ENCODE data around the gene NEMP2.

NEMP2 gene

GRCh38 chr2:190553254-190553653 lies 18.7 kb upstream of the NEMP2 start:
- DNase-seq = no peak

- no peak for DNase-seq
Measured at GRCh38 chr2:190551928-190552327, 17.4 kb upstream of the NEMP2 start.

DNA sequence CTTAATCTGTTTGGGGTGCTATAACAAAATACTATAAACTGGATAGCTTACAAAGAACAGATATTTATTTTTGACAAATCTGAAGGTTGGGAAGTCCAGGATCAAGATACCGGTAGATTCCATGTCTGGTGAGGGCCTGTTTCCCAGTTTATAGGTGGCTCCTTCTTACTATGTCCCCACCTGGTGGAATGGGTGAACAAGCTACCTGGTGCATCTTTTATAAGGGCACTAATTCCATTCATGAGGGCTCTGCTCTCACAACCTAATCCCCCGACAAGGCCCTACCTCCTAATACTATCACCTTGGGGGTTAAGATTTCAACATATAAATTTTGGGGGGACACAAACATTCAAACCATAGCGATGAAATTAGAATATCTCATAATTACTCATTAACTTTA lies 15.6 kb upstream of the NEMP2 start:
- no peak for DNase-seq

DNA sequence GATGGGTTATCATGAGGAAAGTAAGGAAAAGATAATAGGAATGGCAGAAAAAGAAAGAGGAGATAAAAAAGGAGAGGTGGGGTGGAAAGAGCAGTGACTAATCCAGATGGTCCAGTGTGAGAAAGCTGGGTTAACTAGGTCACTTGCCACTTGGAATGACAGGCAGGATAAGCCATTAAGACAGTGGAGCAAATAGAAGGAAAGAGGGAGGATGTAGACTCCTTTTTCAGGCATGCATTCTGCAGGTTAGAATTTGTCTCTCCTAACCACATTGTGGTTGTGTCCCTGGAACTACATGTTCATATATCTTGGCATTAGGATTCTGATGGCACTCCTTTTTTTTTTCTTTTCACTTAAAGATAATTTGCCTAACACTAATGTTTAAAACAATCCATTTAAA lies 13.4 kb upstream of the NEMP2 start:
- no peak for DNase-seq

GRCh38 chr2:190546734-190547133 lies 12.2 kb upstream of the NEMP2 start:
- DNase-seq = no peak

- no peak for DNase-seq
Measured at GRCh38 chr2:190545555-190546385, 11.2 kb upstream of the NEMP2 start.

DNA sequence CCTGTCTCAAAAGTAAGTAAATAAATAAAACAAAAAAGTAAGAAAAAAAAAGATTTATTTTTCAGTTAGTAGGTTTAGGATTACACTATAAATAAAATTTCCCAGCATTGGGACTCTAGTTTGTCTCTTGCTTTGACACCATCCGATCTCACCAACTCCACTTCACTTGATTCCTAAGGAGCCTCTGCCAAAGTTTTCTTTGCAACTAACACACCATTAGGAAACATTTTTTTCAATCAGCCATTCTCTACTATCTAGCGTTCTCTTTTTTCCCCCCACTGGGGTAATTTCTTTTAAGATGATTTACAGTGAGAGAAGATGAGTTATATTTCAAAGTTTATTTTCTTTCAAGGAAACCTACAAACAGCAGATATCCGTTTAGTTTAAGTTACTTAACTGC lies 10.6 kb upstream of the NEMP2 start:
- no peak for DNase-seq

- no peak for DNase-seq
Measured at GRCh38 chr2:190540048-190540447, 5.5 kb upstream of the NEMP2 start.

DNA sequence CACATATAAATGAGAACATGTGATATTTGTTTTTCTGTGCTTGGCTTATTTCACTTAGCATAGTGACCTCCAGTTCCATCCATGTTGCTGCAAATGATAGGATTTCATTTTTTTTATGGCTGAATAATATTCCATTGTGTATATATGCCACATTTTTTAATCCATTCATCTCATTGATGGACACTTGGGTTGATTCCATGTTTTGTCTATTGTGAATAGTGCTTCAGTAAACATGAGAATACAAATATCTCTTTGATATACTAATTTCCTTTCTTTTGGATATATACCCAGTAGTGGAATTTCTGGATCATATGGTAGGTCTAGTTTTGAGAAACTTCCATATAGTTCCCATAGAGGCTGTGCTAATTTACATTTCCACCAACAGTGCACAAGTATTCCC lies 3.7 kb upstream of the NEMP2 start:
- DNase-seq = no peak

DNA sequence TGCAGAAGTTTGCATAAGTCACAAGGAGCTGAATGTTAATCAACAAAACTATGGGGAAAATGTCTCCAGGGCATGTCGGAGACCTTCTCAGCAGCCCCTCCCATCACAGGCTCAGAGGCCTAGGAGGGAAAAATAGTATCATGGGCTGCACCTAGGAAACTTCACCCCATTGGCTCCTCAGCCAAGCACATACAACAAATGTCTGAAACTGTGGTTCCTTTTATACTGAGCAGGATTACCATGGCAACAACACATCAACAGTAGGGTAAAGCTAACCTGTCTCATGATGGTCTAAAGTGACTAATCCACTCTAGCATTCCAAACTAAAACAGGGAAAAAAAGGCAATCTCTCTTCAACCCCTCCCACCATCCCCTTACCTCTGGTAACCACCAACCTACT lies 3.2 kb upstream of the NEMP2 start:
- no peak for DNase-seq

DNA sequence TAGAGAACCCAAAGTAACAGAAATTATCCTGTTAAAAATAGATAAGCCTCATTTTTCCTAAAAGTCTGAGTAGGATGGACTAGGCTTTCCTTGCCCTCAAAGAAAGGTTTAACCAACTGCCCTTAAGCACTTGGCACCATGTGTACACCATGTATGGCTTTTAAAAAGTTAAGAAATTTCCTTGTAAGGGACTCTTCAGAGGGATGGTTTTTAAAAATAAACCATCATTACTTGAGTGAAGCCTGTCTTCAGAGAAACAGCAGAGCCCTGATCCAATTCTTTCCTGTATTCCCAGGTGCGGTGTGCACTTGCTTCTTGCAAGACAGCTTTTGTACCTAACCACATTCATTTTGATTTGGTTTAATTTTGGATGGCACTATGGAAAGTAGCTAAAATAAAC lies 1.1 kb upstream of the NEMP2 start:
- DNase-seq = no peak

- DNase-seq = no peak
Measured at GRCh38 chr2:190535121-190535439, 558 bp upstream of the NEMP2 start.

DNA sequence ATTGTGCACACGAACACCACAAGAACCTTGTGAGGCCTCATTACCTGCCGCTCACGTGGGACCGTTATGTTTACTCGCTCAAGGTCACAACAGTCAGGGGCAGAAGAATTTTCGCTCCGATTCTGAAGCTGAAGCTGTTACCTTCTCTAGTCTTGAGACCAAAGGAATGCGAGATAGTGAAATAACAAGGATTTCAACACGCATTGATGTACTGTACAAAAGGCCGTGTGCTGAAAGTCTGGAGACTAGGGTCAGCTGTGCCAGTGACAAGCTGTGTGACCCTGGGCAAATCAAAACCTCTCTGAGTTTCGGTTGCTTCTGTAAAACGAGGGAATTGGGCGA lies 583 bp downstream of the NEMP2 start:
- peak; percentile 68 for DNase-seq

DNA sequence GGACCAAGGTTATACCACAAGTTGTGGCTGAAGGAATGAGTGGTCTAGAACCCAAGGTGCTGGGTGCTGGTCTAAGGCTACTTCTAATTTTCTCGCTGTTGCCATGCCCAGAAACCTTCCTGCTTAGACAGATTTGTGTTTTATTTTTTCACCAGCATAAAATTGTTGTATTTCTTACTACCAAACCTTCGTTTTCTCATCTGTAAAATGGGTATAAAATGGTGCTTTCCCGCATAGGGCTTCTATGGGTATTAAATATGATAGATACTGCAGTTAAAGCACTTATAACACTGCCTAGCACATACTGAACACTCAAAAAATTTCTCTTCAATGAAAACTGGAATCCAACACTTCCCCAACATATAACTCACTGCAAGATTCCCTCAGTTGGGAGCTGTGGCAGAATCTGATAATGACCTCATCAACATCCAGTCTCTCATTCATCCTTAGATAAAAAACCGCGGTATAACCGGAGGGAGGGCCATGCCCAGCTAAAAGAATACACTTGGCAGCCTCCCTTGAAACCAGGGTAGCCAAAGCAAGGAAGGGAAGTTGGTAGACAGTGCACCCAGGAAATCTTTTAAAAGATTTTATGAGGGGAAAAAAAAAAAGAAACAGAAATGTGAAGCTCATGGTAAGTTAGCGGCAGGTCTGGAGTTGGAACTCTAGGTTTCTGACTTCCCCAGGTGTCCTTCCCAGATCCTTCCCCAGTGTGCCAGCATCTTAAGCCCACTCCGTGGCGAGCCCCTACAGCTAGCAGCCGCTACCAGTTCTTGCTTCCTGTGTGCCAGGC lies 1.2 kb downstream of the NEMP2 start:
- no peak for DNase-seq

- DNase-seq = no peak
Measured at GRCh38 chr2:190532581-190532980, 1.9 kb downstream of the NEMP2 start.

- no peak for DNase-seq
Measured at GRCh38 chr2:190530248-190530900, 4.1 kb downstream of the NEMP2 start.

- no peak for DNase-seq
Measured at GRCh38 chr2:190529486-190530247, 4.9 kb downstream of the NEMP2 start.

DNA sequence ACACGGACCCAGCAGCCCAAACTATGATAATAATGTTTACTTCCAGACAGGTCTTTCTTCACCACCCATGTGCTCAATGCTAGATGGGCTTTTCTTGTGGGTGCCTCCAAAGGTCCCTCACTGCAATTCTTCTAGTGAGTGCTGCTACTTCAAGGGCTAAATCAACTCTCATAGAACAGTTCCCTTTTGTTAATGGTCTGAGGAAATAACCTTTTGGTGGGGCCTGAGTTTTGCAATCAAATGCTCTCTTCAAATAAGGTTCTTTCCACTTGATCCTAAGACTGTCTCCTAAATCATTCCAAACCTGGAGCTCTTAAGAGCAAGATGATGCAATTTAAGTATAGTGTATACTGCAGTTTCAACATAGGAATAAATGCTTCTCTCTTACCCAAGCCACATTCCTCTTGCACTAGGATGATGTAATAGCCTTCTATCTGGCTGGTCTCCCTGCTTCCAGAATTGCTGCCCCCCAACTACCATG lies 6.0 kb downstream of the NEMP2 start:
- DNase-seq = no peak

DNA sequence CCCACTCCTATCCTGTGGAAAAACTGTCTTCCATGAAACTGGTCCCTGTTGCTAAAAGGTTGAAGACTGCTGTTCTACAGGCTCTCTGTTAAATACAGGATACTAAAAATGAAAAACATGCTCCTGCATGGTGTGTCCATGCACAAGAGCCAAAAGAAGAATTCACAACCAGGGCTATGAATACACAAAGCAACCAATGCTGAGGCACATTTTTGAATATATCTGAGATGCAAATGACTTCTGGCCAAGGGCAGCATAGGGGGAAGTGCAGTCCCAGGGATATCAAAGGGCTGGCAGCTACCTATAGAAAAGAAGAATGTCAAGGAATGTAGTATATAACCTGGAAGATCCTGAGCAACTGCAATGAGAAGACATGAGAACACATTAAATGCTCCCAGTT lies 6.6 kb downstream of the NEMP2 start:
- no peak for DNase-seq

DNA sequence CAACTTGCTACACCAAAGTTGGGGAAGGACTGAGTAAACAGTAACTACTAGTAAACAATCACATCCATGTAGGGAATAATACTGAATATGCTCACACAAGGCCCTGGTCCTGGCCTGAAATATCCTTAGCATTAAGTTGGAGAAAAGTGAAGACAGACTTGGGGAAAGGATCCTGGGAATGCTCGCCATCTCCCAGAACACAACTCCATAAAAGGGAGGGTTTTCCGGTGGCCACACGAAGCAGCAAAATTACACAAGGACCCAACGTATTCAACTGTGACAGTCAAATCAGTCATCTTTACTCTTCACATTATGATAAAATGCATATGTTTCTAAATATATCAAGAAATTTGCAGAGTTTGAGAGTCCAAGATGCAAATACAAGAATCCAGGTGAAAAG lies 7.3 kb downstream of the NEMP2 start:
- no peak for DNase-seq

GRCh38 chr2:190526105-190526750 lies 8.3 kb downstream of the NEMP2 start:
- no peak for DNase-seq

DNA sequence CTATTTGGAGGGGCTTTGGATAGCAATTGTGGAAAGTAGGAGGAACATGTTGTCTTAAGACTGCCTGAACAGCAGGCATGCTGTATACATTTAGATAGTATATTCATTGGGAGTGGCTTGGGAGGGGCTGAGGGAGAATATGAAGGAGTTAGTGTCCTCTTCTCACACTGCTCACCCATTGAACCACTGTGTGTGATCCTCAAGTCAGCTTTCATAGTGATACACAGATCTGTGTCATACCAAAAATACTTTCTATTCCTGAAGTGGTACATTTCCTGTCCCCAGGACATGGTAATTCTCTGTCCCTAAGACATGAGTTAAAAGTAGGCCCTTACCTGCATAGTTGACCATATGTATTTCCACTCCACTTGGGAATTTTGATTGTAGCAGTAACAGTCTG lies 9.6 kb downstream of the NEMP2 start:
- no peak for DNase-seq

Measured in NCI-H2227 treated with DMSO at 0.1 percent for 48 hours (cell line).